Measurements from ENCODE around the gene HPN.
"Not testable (repeated sequence)": the region's sequence is repeated elsewhere in the genome, so short reads cannot be mapped to it uniquely, and the experiment has no call there.

HPN gene

GRCh38 chr19:35046461-35046860, 4.9 kb downstream of the HPN start:
- Histone ChIP-seq H3K27ac (ENCODE audit: insufficient read depth in 1 of 2, low read depth in 1 of 2, low read length in 2 of 2, poor library complexity in 1 of 2, severe bottlenecking in 2 of 2) (no peak overlapping the region), H3K4me1 (ENCODE audit: control extremely low read depth in 1 of 4, control insufficient read depth in 4 of 4, insufficient read depth in 4 of 4, low read length in 3 of 4) (peaks cover 0 to 55% (median 50%) of the 10 kb centered on the region in 4 experiments), H3K27me3 (replicated peaks in 2 of 5; ENCODE audit: control insufficient read depth in 4 of 5, insufficient read depth in 5 of 5, low read length in 4 of 5) (no peaks in the 10 kb centered on the region), H3K9me3 (ENCODE audit: control extremely low read depth in 1 of 5, control insufficient read depth in 4 of 5, insufficient read depth in 2 of 5, low read depth in 1 of 5, low read length in 4 of 5) (no peaks in the 10 kb centered on the region), H3K36me3 (ENCODE audit: control insufficient read depth in 4 of 4, insufficient read depth in 4 of 4, low read length in 3 of 4) (no peaks in the 10 kb centered on the region), H3K4me3 (ENCODE audit: control insufficient read depth in 1 of 7, extremely low read depth in 1 of 7, insufficient read depth in 4 of 7, low read depth in 2 of 7, low read length in 6 of 7) (no peak overlapping the region)
- ChIA-PET CTCF (interaction anchor here (0.7 to 4.6 kb wide), 12 partner anchors 8 to 155 kb away, joined by 3 to 44 read pairs (median 3); no protein-coding TSS in a partner anchor), POLR2A (interaction anchor here (0.5 to 1.5 kb wide), 4 partner anchors 9 to 624 kb away, joined by 3 read pairs; no protein-coding TSS in a partner anchor)
- DNase-seq, result no peak
- 100% methylated on average over 3 of the region's 5 CpGs for WGBS (ENCODE audit: insufficient coverage)

DNA sequence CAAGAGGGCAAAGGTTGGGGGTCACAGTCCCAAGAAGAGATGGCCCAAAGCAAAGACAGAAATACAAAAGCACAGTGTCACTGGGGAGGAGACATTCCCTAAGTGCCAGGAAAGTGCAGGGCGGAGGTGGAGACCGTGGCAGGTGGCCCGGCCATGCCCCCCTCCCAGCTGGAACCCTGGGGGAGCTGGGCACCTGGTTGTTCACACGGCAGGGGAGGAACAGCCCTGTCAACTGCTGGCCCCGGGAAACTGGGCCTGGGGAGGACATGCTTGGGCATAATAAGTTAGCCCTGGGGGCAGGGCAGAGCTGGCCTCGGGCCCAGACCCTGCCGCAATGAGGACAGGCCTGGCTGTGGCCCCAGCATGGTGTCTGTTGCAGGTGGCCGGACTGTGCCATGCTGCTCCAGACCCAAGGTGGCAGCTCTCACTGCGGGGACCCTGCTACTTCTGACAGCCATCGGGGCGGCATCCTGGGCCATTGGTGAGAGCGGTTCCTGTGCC, 7.4 kb downstream of the HPN start:
- ChIA-PET CTCF (interaction anchor here (0.8 to 1.4 kb wide), 7 partner anchors 10 to 93 kb away, joined by 3 to 5 read pairs (median 3); no protein-coding TSS in a partner anchor), POLR2A (interaction anchor here (1.1 kb wide), 1 partner anchor 11 kb away, joined by 3 read pairs; no protein-coding TSS in a partner anchor)
- Histone ChIP-seq H3K4me3 (ENCODE audit: control insufficient read depth in 1 of 7, extremely low read depth in 1 of 7, insufficient read depth in 4 of 7, low read depth in 2 of 7, low read length in 6 of 7) (no peak overlapping the region), H3K9me3 (ENCODE audit: control extremely low read depth in 1 of 5, control insufficient read depth in 4 of 5, insufficient read depth in 2 of 5, low read depth in 1 of 5, low read length in 4 of 5) (no peaks in the 10 kb centered on the region), H3K4me1 (ENCODE audit: control extremely low read depth in 1 of 4, control insufficient read depth in 4 of 4, insufficient read depth in 4 of 4, low read length in 3 of 4) (peaks cover 0 to 46% (median 38%) of the 10 kb centered on the region in 4 experiments), H3K27me3 (replicated peaks in 2 of 5; ENCODE audit: control insufficient read depth in 4 of 5, insufficient read depth in 5 of 5, low read length in 4 of 5) (no peaks in the 10 kb centered on the region), H3K36me3 (ENCODE audit: control insufficient read depth in 4 of 4, insufficient read depth in 4 of 4, low read length in 3 of 4) (no peaks in the 10 kb centered on the region), H3K27ac (ENCODE audit: insufficient read depth in 1 of 2, low read depth in 1 of 2, low read length in 2 of 2, poor library complexity in 1 of 2, severe bottlenecking in 2 of 2) (no peak overlapping the region)
- DNase-seq, result no peak
- 81% methylated on average over 12 of the region's 12 CpGs for WGBS (ENCODE audit: insufficient coverage)

DNA sequence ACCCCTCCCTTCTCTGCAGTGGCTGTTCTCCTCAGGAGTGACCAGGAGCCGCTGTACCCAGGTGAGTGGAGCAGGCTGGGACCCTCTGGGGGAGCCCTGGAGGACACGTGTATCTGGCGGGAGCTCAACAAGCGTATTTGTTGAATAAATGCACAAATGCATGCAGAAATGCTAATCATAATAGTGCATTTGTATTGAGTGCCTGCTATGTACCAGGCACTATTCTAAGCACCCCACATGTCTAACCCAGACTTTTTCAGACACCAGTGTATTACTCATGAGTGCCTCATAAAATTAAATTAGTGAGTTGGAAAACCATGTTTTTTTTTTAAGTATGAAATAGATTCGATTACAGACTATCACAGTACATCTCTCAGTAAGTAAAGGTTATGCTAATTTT, 7.9 kb downstream of the HPN start:
- H3K4me3 ChIP-seq (ENCODE audit: control insufficient read depth in 1 of 7, extremely low read depth in 1 of 7, insufficient read depth in 4 of 7, low read depth in 2 of 7, low read length in 6 of 7), result no peak overlapping the region
- no peak overlapping the region for H3K27ac ChIP-seq (ENCODE audit: insufficient read depth in 1 of 2, low read depth in 1 of 2, low read length in 2 of 2, poor library complexity in 1 of 2, severe bottlenecking in 2 of 2)
- ChIA-PET POLR2A (interaction anchor here (1.1 kb wide), 1 partner anchor 11 kb away, joined by 3 read pairs; no protein-coding TSS in a partner anchor), CTCF (interaction anchor here (1.1 to 2.0 kb wide), 4 partner anchors 9 to 92 kb away, joined by 3 to 6 read pairs (median 4); no protein-coding TSS in a partner anchor)
- H3K36me3 ChIP-seq (ENCODE audit: control insufficient read depth in 4 of 4, insufficient read depth in 4 of 4, low read length in 3 of 4), result no peaks in the 10 kb centered on the region
- 95% methylated on average over 3 of the region's 5 CpGs for WGBS (ENCODE audit: insufficient coverage)
- DNase-seq, result no peak
- peaks cover 0 to 45% (median 36%) of the 10 kb centered on the region in 4 experiments for H3K4me1 ChIP-seq (ENCODE audit: control extremely low read depth in 1 of 4, control insufficient read depth in 4 of 4, insufficient read depth in 4 of 4, low read length in 3 of 4)
- H3K9me3 ChIP-seq (ENCODE audit: control extremely low read depth in 1 of 5, control insufficient read depth in 4 of 5, insufficient read depth in 2 of 5, low read depth in 1 of 5, low read length in 4 of 5), result no peaks in the 10 kb centered on the region
- H3K27me3 ChIP-seq (replicated peaks in 2 of 5; ENCODE audit: control insufficient read depth in 4 of 5, insufficient read depth in 5 of 5, low read length in 4 of 5), result no peaks in the 10 kb centered on the region

DNA sequence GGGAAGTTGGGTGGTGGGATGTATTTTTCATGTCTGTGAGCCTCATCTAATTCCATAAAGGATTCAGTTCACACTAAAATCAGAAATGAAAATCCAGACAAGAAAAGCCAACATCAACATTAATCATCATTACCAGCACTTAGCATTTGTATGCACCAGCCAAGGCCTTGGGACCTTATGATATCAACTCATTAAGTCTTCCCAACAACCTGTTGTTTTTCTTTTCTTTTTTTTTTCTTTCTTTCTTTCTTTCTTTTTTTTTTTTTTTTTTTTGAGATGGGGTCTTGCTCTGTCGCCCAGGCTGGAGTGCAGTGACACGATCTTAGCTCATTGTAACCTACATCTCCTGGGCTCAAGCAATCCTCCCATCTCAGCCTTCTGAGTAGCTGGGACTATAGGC, 9.1 kb downstream of the HPN start:
- H3K36me3 ChIP-seq (ENCODE audit: control insufficient read depth in 4 of 4, insufficient read depth in 4 of 4, low read length in 3 of 4); POLR2A ChIA-PET; H3K4me3 ChIP-seq (ENCODE audit: control insufficient read depth in 1 of 7, extremely low read depth in 1 of 7, insufficient read depth in 4 of 7, low read depth in 2 of 7, low read length in 6 of 7); H3K27ac ChIP-seq (ENCODE audit: insufficient read depth in 1 of 2, low read depth in 1 of 2, low read length in 2 of 2, poor library complexity in 1 of 2, severe bottlenecking in 2 of 2); H3K9me3 ChIP-seq (ENCODE audit: control extremely low read depth in 1 of 5, control insufficient read depth in 4 of 5, insufficient read depth in 2 of 5, low read depth in 1 of 5, low read length in 4 of 5); H3K27me3 ChIP-seq (replicated peaks in 2 of 5; ENCODE audit: control insufficient read depth in 4 of 5, insufficient read depth in 5 of 5, low read length in 4 of 5); DNase-seq: not testable (repeated sequence)
- CTCF ChIA-PET, result interaction anchor here (1.5 to 2.1 kb wide), 5 partner anchors 20 to 122 kb away, joined by 3 to 9 read pairs (median 6); no protein-coding TSS in a partner anchor
- peaks cover 0 to 34% (median 25%) of the 10 kb centered on the region in 4 experiments for H3K4me1 ChIP-seq (ENCODE audit: control extremely low read depth in 1 of 4, control insufficient read depth in 4 of 4, insufficient read depth in 4 of 4, low read length in 3 of 4)
- WGBS (ENCODE audit: insufficient coverage), result 100% methylated on average over 2 of the region's 2 CpGs

GRCh38 chr19:35051268-35051667, 9.7 kb downstream of the HPN start:
- H3K27ac ChIP-seq (ENCODE audit: insufficient read depth in 1 of 2, low read depth in 1 of 2, low read length in 2 of 2, poor library complexity in 1 of 2, severe bottlenecking in 2 of 2); H3K4me3 ChIP-seq (ENCODE audit: control insufficient read depth in 1 of 7, extremely low read depth in 1 of 7, insufficient read depth in 4 of 7, low read depth in 2 of 7, low read length in 6 of 7); DNase-seq; H3K27me3 ChIP-seq (replicated peaks in 2 of 5; ENCODE audit: control insufficient read depth in 4 of 5, insufficient read depth in 5 of 5, low read length in 4 of 5); H3K9me3 ChIP-seq (ENCODE audit: control extremely low read depth in 1 of 5, control insufficient read depth in 4 of 5, insufficient read depth in 2 of 5, low read depth in 1 of 5, low read length in 4 of 5); POLR2A ChIA-PET; H3K36me3 ChIP-seq (ENCODE audit: control insufficient read depth in 4 of 4, insufficient read depth in 4 of 4, low read length in 3 of 4): not testable (repeated sequence)
- peaks cover 0 to 32% (median 21%) of the 10 kb centered on the region in 4 experiments for H3K4me1 ChIP-seq (ENCODE audit: control extremely low read depth in 1 of 4, control insufficient read depth in 4 of 4, insufficient read depth in 4 of 4, low read length in 3 of 4)
- WGBS (ENCODE audit: insufficient coverage), result no CpG with 5 or more reads among the region's 4 CpGs
- CTCF ChIA-PET, result interaction anchor here (1.0 to 2.1 kb wide), 6 partner anchors 13 to 121 kb away, joined by 3 to 9 read pairs (median 5); no protein-coding TSS in a partner anchor

DNA sequence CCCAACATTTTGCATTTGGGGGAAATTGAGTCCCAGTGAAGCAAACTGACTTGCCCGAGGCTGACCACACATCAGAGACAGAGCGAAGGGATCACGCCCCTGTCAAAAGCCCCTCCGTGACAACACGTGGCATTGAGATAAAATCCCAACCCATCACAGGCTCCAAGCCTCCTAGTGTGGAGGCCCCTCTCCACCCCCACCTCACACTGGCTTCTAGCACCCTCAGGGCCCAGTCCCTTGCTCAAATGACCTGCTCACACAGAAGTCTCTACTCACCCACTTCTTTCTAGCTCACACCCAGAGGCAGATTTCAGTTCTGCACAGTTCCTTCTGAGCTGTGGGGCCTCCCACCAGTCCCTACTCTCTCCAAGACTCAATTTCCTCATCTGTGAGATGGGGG, 10.3 kb downstream of the HPN start:
- Histone ChIP-seq H3K4me1 (ENCODE audit: control extremely low read depth in 1 of 4, control insufficient read depth in 4 of 4, insufficient read depth in 4 of 4, low read length in 3 of 4) (peaks cover 0 to 28% (median 18%) of the 10 kb centered on the region in 4 experiments), H3K9me3 (ENCODE audit: control extremely low read depth in 1 of 5, control insufficient read depth in 4 of 5, insufficient read depth in 2 of 5, low read depth in 1 of 5, low read length in 4 of 5) (no peaks in the 10 kb centered on the region), H3K27ac (ENCODE audit: insufficient read depth in 1 of 2, low read depth in 1 of 2, low read length in 2 of 2, poor library complexity in 1 of 2, severe bottlenecking in 2 of 2) (no peak overlapping the region), H3K4me3 (ENCODE audit: control insufficient read depth in 1 of 7, extremely low read depth in 1 of 7, insufficient read depth in 4 of 7, low read depth in 2 of 7, low read length in 6 of 7) (no peak overlapping the region), H3K36me3 (ENCODE audit: control insufficient read depth in 4 of 4, insufficient read depth in 4 of 4, low read length in 3 of 4) (no peaks in the 10 kb centered on the region), H3K27me3 (replicated peaks in 2 of 5; ENCODE audit: control insufficient read depth in 4 of 5, insufficient read depth in 5 of 5, low read length in 4 of 5) (no peaks in the 10 kb centered on the region)
- DNase-seq, result no peak
- CTCF ChIA-PET, result interaction anchor here (1.0 to 2.1 kb wide), 4 partner anchors 13 to 120 kb away, joined by 3 to 9 read pairs (median 6); no protein-coding TSS in a partner anchor
- WGBS (ENCODE audit: insufficient coverage), result 98% methylated on average over 5 of the region's 5 CpGs
- POLR2A ChIA-PET, result no interaction called here

DNA sequence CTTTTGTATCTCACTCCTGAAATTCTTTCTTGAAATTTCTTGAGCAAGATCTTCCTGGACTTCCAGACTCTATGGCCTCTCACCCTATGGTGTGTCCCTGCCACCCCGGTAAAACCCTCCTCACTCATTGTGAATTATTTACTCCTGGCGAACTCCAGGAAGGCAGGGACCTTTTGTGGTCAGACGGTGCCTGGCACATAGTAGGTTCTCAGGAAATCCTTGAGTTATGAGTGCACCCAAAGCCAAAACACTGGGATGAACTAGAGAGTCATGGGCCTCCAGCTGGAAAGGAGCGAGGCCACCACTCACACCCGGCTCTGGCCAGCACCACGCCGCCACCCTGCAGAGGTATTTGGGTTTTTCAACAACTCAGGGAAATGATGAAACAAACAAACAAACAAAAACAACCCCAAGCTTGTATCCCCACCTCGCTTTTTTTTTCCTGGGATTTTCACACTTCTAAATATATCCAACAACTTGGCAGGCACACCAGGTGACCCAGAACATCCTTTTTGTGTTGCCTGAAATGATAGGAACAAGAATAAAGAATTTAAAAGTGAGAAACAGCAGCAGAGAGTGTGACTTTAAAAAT, 11.2 kb downstream of the HPN start:
- CTCF ChIA-PET, result interaction anchor here (0.6 to 5.6 kb wide), 2 partner anchors 8 to 83 kb away, joined by 4 to 44 read pairs; no protein-coding TSS in a partner anchor
- POLR2A ChIA-PET, result no interaction called here
- H3K27ac ChIP-seq (ENCODE audit: insufficient read depth in 1 of 2, low read depth in 1 of 2, low read length in 2 of 2, poor library complexity in 1 of 2, severe bottlenecking in 2 of 2), result no peak overlapping the region
- H3K4me3 ChIP-seq (ENCODE audit: control insufficient read depth in 1 of 7, extremely low read depth in 1 of 7, insufficient read depth in 4 of 7, low read depth in 2 of 7, low read length in 6 of 7), result no peak overlapping the region
- no peaks in the 10 kb centered on the region for H3K9me3 ChIP-seq (ENCODE audit: control extremely low read depth in 1 of 5, control insufficient read depth in 4 of 5, insufficient read depth in 2 of 5, low read depth in 1 of 5, low read length in 4 of 5)
- DNase-seq, result no peak
- no peaks in the 10 kb centered on the region for H3K36me3 ChIP-seq (ENCODE audit: control insufficient read depth in 4 of 4, insufficient read depth in 4 of 4, low read length in 3 of 4)
- peaks cover 0 to 19% (median 9%) of the 10 kb centered on the region in 4 experiments for H3K4me1 ChIP-seq (ENCODE audit: control extremely low read depth in 1 of 4, control insufficient read depth in 4 of 4, insufficient read depth in 4 of 4, low read length in 3 of 4)
- 100% methylated on average over 4 of the region's 8 CpGs for WGBS (ENCODE audit: insufficient coverage)
- H3K27me3 ChIP-seq (replicated peaks in 2 of 5; ENCODE audit: control insufficient read depth in 4 of 5, insufficient read depth in 5 of 5, low read length in 4 of 5), result no peaks in the 10 kb centered on the region
